NOMO-1 (cell line): ENCODE results near the gene TUBG1.

Experiments
- DNase-seq, 2 experiments: peaks; one replicate each; lab custom pipeline; 2025; ENCODE audit not compliant: unreplicated experiment in 2 of 2; lab: John Stamatoyannopoulos, UW

Gene TUBG1

GRCh38 chr17:42609182-42609813, at the start of gene TUBG1, which contains the start of gene RETREG3:
Gene TUBG1 (plus strand): TSS chr17:42609683. CDS start chr17:42609738, 55 bp downstream.
Gene RETREG3 (minus strand): TSS chr17:42609374. CDS start chr17:42609324, 50 bp downstream.
- peak; percentile 98 to 99 for DNase-seq

- DNase-seq = no peak
Measured at GRCh38 chr17:42560246-42560645, 49.2 kb upstream of the TUBG1 start.

GRCh38 chr17:42561897-42562387, 47.5 kb upstream of the TUBG1 start, which contains the start of gene COASY:
Gene COASY (plus strand): TSS chr17:42562148. CDS start chr17:42562623, 475 bp downstream.
- peak; percentile 91 to 92 for DNase-seq

GRCh38 chr17:42562388-42563142, 46.9 kb upstream of the TUBG1 start:
- DNase-seq = peak in 1 of 2 experiments; percentile 34

GRCh38 chr17:42563143-42563509, 46.4 kb upstream of the TUBG1 start:
- DNase-seq = no peak

GRCh38 chr17:42563543-42563942, 45.9 kb upstream of the TUBG1 start:
- DNase-seq = no peak

GRCh38 chr17:42563950-42564349, 45.5 kb upstream of the TUBG1 start:
- no peak for DNase-seq

GRCh38 chr17:42564815-42565522, 44.5 kb upstream of the TUBG1 start:
- no peak for DNase-seq

GRCh38 chr17:42565523-42566214, 43.8 kb upstream of the TUBG1 start:
- DNase-seq = no peak

- no peak for DNase-seq
Measured at GRCh38 chr17:42566215-42566882, 43.1 kb upstream of the TUBG1 start.

GRCh38 chr17:42566883-42567573, 42.5 kb upstream of the TUBG1 start, which contains the start of gene MLX:
Gene MLX (plus strand): TSS chr17:42567100. CDS start chr17:42567125, 25 bp downstream.
- peak; percentile 84 to 87 for DNase-seq

- no peak for DNase-seq
Measured at GRCh38 chr17:42568341-42569111, 41.0 kb upstream of the TUBG1 start.

- no peak for DNase-seq
Measured at GRCh38 chr17:42571435-42572225, 37.9 kb upstream of the TUBG1 start.

- DNase-seq = no peak
Measured at GRCh38 chr17:42573095-42573494, 36.4 kb upstream of the TUBG1 start.

- no peak for DNase-seq
Measured at GRCh38 chr17:42574463-42574862, 35.0 kb upstream of the TUBG1 start.

- DNase-seq = no peak
Measured at GRCh38 chr17:42577140-42577531, 32.3 kb upstream of the TUBG1 start.

- DNase-seq = peak; percentile 97
Measured at GRCh38 chr17:42577532-42578281, 31.8 kb upstream of the TUBG1 start, which contains the start of gene PSMC3IP. Gene PSMC3IP (minus strand): TSS chr17:42577729. CDS start chr17:42577686, 43 bp downstream.
